Activated T-cell treated with anti-CD3 and anti-CD28 coated beads, Interleukin-2, amount 50 U/mL, for 72 hours (primary cell): ENCODE results near the gene TEX30. TPM values are rescaled to one million over a fixed set of nuclear protein-coding genes. Genes with fewer than 3 reads are reported as not detected.

Source experiments
- ATAC-seq, 2 donors: fragments of 150-1000 bp; cut with Tn5 transposase; replicated peaks in 1 of 2; 2 replicates each; pipeline ENCODE4 v1.10.0; 2021; ENCODE audit warnings: moderate library complexity in 2 of 2, mild to moderate bottlenecking in 1 of 2
- DNase-seq, 2 donors: peaks; one replicate each; pipeline ENCODE4 v3.0.0; 2021 to 2022; ENCODE audit warnings: mixed read lengths in 1 of 2
- H3K27ac Mint-ChIP-seq: one replicate; pipeline ENCODE4 v1.8.0; 2022; ENCODE audit warnings: mild to moderate bottlenecking, moderate library complexity, mixed read lengths
- H3K27me3 Mint-ChIP-seq: one replicate; pipeline ENCODE4 v1.8.0; 2022; ENCODE audit warnings: low read depth, mixed read lengths
- H3K36me3 Mint-ChIP-seq, 2 donors: one replicate each; pipeline ENCODE4 v1.8.0; 2022; ENCODE audit warnings: mixed read lengths in 2 of 2, mild to moderate bottlenecking in 1 of 2; ENCODE audit not compliant: insufficient read depth in 2 of 2
- H3K4me1 Mint-ChIP-seq: one replicate; pipeline ENCODE4 v1.8.0; 2022; ENCODE audit warnings: low read depth, mixed read lengths
- H3K4me3 Mint-ChIP-seq, 2 donors: one replicate each; pipeline ENCODE4 v1.8.0; 2022; ENCODE audit warnings: mild to moderate bottlenecking in 2 of 2, mixed read lengths in 2 of 2, moderate library complexity in 2 of 2
- H3K9me3 Mint-ChIP-seq, 2 donors: one replicate each; pipeline ENCODE4 v1.8.0; 2022; ENCODE audit warnings: mixed read lengths in 2 of 2
- total RNA-seq, 2 donors: library from RNA; stranded (reverse); gene quantifications; one replicate each; pipeline ENCODE4 v1.2.3, GENCODE V29; 2022

TEX30 gene
- total RNA-seq, 2 donors from 2014 or later, result 25.1 to 34.0 TPM

- H3K36me3 Mint-ChIP-seq, result peaks cover 0 to 1% of the 10 kb centered on the region in 2 donors
- no peak for ATAC-seq
- H3K4me3 Mint-ChIP-seq, result peak overlapping the region; percentile 81 to 91
- H3K4me1 Mint-ChIP-seq, result peaks cover 52% of the 10 kb centered on the region
- H3K27me3 Mint-ChIP-seq, result no peaks in the 10 kb centered on the region
- H3K27ac Mint-ChIP-seq, result no peak overlapping the region
- no peaks in the 10 kb centered on the region for H3K9me3 Mint-ChIP-seq
- no peak for DNase-seq
Measured at GRCh38 chr13:102772042-102772425, 1.6 kb downstream of the TEX30 start.

GRCh38 chr13:102771298-102772041, 2.1 kb downstream of the TEX30 start:
- Mint-ChIP-seq H3K27ac (no peak overlapping the region), H3K9me3 (no peaks in the 10 kb centered on the region), H3K4me3 (peak overlapping the region; percentile 81 to 91), H3K4me1 (peaks cover 52% of the 10 kb centered on the region), H3K36me3 (peaks cover 1 to 2% of the 10 kb centered on the region in 2 donors), H3K27me3 (no peaks in the 10 kb centered on the region)
- no peak for DNase-seq
- no peak for ATAC-seq

- ATAC-seq, result no peak
- Mint-ChIP-seq H3K36me3 (peaks cover 1 to 2% of the 10 kb centered on the region in 2 donors), H3K27me3 (no peaks in the 10 kb centered on the region), H3K9me3 (no peaks in the 10 kb centered on the region), H3K4me3 (no peak overlapping the region), H3K27ac (no peak overlapping the region), H3K4me1 (peaks cover 52% of the 10 kb centered on the region)
- DNase-seq, result no peak
Measured at GRCh38 chr13:102770435-102770834, 3.2 kb downstream of the TEX30 start.

- H3K27ac Mint-ChIP-seq, result no peak overlapping the region
Measured at GRCh38 chr13:102769679-102770078, 3.9 kb downstream of the TEX30 start.

DNA sequence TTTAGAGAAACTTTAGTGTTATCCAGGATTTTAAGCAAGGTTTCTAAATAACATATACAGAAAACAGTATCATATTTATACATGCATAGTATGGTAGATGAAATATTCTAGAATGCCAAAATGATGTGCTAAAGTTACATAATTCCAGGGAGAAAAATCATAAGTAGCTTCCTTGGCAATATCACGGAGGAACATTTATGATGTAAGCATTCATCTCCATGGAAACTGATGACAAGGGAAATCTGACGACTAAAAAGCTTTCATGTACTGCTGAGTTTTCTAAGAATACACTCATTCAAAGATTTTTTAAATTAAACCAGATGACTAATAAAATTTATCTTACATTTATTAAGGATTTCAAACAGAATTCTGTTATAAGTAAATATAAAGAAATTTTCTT, 4.7 kb downstream of the TEX30 start:
- no peak overlapping the region for H3K4me3 Mint-ChIP-seq
- H3K27me3 Mint-ChIP-seq, result no peaks in the 10 kb centered on the region
- H3K4me1 Mint-ChIP-seq, result peaks cover 38% of the 10 kb centered on the region
- ATAC-seq (no peak), DNase-seq (no peak)
- H3K36me3 Mint-ChIP-seq, result peaks cover 1 to 2% of the 10 kb centered on the region in 2 donors
- no peak overlapping the region for H3K27ac Mint-ChIP-seq
- no peaks in the 10 kb centered on the region for H3K9me3 Mint-ChIP-seq

More at GRCh38 chr13:102769679-102770078, 3.9 kb downstream of the TEX30 start:
- no peak for ATAC-seq
- Mint-ChIP-seq H3K4me1 (peaks cover 45% of the 10 kb centered on the region), H3K36me3 (peaks cover 1 to 2% of the 10 kb centered on the region in 2 donors), H3K9me3 (no peaks in the 10 kb centered on the region), H3K27me3 (no peaks in the 10 kb centered on the region), H3K4me3 (no peak overlapping the region)
- DNase-seq, result no peak

DNA sequence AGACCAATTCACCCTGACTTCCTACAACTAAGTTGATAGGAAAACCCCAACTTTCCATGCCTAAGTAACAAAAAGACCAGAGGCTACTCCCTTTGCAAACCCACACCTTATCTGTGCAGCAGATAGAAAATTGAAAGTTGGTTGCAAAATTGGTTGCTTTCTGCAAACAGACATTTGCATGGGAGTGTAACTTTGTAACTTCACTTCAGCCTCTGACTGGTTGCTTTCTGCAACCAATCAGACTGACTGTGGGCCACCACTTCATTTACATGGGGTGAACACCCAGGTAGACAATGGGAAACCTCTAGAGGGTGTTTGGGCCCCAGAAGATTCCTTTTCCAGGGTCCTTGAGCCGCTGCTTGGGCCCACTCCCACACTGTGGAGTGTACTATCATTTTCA, 9.8 kb downstream of the TEX30 start:
- Mint-ChIP-seq H3K4me1 (no peaks in the 10 kb centered on the region), H3K9me3 (no peaks in the 10 kb centered on the region), H3K27me3 (no peaks in the 10 kb centered on the region), H3K36me3 (peaks cover 0 to 2% of the 10 kb centered on the region in 2 donors), H3K4me3 (no peak overlapping the region), H3K27ac (no peak overlapping the region)
- ATAC-seq, result no peak
- no peak for DNase-seq

DNA sequence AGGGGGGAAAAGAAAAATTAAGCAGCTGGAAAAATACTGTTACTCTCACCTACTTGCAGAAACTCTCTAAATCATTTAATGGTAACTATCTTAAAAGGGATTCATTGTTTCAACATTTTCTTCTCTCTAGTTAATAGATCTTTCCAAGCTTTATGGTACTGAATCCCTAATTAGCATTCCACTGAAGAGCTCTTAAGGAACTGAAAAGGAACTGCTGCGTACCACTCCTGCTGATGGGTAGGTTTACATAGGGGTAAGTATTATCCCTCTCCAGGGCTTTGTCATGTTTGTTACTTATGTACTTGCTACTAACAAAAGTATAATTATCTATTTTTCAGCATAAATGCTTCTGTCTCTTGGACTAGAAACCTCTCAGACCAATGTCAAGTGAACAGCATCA, 12.5 kb downstream of the TEX30 start:
- no peak for ATAC-seq
- H3K27ac Mint-ChIP-seq, result no peak overlapping the region
- no peak for DNase-seq
- no peaks in the 10 kb centered on the region for H3K4me1 Mint-ChIP-seq
- H3K27me3 Mint-ChIP-seq, result no peaks in the 10 kb centered on the region
- H3K4me3 Mint-ChIP-seq, result no peak overlapping the region
- H3K9me3 Mint-ChIP-seq, result no peaks in the 10 kb centered on the region
- no peaks in the 10 kb centered on the region for H3K36me3 Mint-ChIP-seq

DNA sequence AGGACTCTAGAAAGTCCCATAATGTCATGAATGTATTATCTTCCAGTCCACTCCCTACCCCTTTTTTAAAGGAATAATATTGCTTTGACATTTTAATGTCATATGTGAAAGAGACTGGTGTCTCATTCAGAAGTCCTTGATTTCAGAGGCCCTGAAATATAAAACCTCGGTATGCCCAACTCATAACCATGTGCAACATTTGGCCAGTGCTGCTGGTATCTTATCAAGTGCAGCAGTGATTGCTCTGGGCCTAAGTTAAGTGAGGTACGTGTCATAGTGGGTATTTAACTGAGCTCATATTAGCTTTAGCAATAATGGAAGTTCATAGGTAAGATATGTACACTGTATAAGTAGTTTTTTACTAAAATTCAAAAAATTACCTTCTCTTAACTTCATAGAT, 14.7 kb downstream of the TEX30 start:
- H3K36me3 Mint-ChIP-seq, result no peaks in the 10 kb centered on the region
- ATAC-seq, result no peak
- no peak overlapping the region for H3K27ac Mint-ChIP-seq
- H3K4me3 Mint-ChIP-seq, result no peak overlapping the region
- no peaks in the 10 kb centered on the region for H3K9me3 Mint-ChIP-seq
- H3K4me1 Mint-ChIP-seq, result no peaks in the 10 kb centered on the region
- no peaks in the 10 kb centered on the region for H3K27me3 Mint-ChIP-seq
- no peak for DNase-seq

- no peaks in the 10 kb centered on the region for H3K27me3 Mint-ChIP-seq
- peaks cover 0 to 2% of the 10 kb centered on the region in 2 donors for H3K9me3 Mint-ChIP-seq
- no peak for DNase-seq
- H3K4me1 Mint-ChIP-seq, result no peaks in the 10 kb centered on the region
- peaks cover 2% of the 10 kb centered on the region in 2 donors for H3K36me3 Mint-ChIP-seq
- H3K4me3 Mint-ChIP-seq, result no peak overlapping the region
- no peak overlapping the region for H3K27ac Mint-ChIP-seq
- ATAC-seq, result no peak
Measured at GRCh38 chr13:102757006-102757405, 16.6 kb downstream of the TEX30 start.

DNA sequence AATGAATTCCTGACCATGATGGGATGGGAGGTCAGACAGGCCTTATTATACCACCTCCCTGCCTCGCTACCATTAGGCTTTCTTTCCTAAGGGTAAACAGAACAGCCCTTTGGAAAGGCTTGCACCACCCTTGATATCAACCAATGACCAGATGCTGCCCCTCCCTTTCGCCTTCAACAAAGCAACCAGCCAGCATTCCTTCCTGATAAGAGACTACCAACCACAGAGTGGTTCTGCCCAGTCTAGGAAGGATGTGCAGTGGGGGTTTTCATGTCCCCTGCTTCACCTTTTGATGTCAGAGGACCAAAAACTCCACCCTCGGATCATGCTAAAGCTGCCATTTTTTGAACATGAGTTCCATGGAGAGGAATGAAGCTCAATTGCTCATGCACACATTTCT, 21.7 kb downstream of the TEX30 start:
- H3K27me3 Mint-ChIP-seq, result peaks cover 22% of the 10 kb centered on the region
- no peak for ATAC-seq
- no peak overlapping the region for H3K4me3 Mint-ChIP-seq
- no peaks in the 10 kb centered on the region for H3K4me1 Mint-ChIP-seq
- no peak for DNase-seq
- peaks cover 6 to 10% of the 10 kb centered on the region in 2 donors for H3K36me3 Mint-ChIP-seq
- peaks cover 2 to 4% of the 10 kb centered on the region in 2 donors for H3K9me3 Mint-ChIP-seq
- H3K27ac Mint-ChIP-seq, result no peak overlapping the region

GRCh38 chr13:102742506-102742905, 31.1 kb downstream of the TEX30 start:
- Mint-ChIP-seq H3K4me3 (no peak overlapping the region), H3K27ac (no peak overlapping the region), H3K9me3 (peaks cover 4 to 11% of the 10 kb centered on the region in 2 donors), H3K27me3 (peaks cover 66% of the 10 kb centered on the region), H3K36me3 (peaks cover 1 to 7% of the 10 kb centered on the region in 2 donors), H3K4me1 (no peaks in the 10 kb centered on the region)
- no peak for ATAC-seq
- no peak for DNase-seq

GRCh38 chr13:102742101-102742500, 31.5 kb downstream of the TEX30 start:
- DNase-seq (no peak), ATAC-seq (no peak)
- Mint-ChIP-seq H3K27ac (no peak overlapping the region), H3K36me3 (peaks cover 1 to 7% of the 10 kb centered on the region in 2 donors), H3K4me1 (no peaks in the 10 kb centered on the region), H3K4me3 (no peak overlapping the region), H3K27me3 (peaks cover 62% of the 10 kb centered on the region), H3K9me3 (peaks cover 4 to 11% of the 10 kb centered on the region in 2 donors)

DNA sequence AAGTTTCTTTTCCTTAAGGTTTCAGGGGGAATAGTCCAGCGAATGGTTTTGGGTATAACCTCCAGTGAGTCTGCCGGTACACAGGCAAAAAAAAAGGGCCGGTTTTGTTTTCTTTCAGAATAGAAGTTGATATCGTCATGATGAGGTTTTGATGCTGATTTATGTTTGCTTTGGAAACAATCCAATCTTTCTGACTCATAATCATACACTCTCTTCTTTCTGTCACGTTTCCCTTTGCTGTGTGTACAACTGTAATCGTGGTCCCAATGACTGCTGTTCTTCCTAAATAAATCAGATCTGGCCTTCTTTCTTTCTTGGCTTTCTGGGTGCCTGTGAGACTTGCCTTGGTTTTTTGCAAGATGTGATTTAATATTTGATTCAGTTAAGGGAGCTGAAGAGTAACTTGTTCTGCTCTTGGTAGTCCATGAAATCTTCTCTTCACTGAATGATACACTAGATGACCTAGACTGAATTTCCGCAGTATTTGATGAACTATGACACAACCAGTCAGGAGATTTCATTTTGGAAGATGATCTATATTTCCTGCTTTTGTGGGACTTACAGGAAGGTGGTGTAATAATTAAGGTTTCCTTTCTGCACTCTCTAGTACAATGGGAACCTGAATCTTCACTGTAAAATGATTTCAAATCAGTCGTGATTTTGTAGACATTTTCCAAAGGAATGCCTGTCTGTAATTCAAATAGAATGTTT, 43.9 kb downstream of the TEX30 start:
- Mint-ChIP-seq H3K4me3 (peak overlapping the region in 1 of 2 donors; percentile 4), H3K36me3 (no peaks in the 10 kb centered on the region), H3K9me3 (no peaks in the 10 kb centered on the region), H3K27ac (no peak overlapping the region), H3K4me1 (peaks cover 6% of the 10 kb centered on the region), H3K27me3 (no peaks in the 10 kb centered on the region)
- ATAC-seq (peak; percentile 68 to 89), DNase-seq (no peak)
